Measurements from ENCODE around the gene GLRX5.

GLRX5 gene

DNA sequence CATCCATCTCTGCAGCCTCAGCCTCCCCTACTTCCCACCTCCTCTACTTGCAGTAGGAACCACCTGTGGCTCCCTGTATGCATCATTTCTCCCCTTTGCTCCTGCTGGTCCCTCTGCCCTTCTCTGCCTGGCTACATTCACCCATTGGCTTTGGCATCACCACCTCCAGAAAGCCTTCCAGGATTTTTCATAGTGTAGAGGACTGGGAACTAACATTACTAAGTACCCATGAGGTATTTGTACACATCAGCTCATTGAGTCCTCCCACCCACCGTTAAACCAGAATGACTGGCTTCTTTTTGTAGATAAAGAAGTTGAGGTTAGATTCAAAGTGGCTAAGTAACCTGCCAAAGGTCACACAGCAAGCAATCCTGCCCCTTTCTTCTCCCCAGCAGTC, 35.5 kb upstream of the GLRX5 start:
- TF ChIP-seq, protein P1, sequence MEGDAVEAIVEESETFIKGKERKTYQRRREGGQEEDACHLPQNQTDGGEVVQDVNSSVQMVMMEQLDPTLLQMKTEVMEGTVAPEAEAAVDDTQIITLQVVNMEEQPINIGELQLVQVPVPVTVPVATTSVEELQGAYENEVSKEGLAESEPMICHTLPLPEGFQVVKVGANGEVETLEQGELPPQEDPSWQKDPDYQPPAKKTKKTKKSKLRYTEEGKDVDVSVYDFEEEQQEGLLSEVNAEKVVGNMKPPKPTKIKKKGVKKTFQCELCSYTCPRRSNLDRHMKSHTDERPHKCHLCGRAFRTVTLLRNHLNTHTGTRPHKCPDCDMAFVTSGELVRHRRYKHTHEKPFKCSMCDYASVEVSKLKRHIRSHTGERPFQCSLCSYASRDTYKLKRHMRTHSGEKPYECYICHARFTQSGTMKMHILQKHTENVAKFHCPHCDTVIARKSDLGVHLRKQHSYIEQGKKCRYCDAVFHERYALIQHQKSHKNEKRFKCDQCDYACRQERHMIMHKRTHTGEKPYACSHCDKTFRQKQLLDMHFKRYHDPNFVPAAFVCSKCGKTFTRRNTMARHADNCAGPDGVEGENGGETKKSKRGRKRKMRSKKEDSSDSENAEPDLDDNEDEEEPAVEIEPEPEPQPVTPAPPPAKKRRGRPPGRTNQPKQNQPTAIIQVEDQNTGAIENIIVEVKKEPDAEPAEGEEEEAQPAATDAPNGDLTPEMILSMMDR (IDR thresholded peaks at IDR 0.05) = no peak
- no peak overlapping the region for H3K27ac ChIP-seq

DNA sequence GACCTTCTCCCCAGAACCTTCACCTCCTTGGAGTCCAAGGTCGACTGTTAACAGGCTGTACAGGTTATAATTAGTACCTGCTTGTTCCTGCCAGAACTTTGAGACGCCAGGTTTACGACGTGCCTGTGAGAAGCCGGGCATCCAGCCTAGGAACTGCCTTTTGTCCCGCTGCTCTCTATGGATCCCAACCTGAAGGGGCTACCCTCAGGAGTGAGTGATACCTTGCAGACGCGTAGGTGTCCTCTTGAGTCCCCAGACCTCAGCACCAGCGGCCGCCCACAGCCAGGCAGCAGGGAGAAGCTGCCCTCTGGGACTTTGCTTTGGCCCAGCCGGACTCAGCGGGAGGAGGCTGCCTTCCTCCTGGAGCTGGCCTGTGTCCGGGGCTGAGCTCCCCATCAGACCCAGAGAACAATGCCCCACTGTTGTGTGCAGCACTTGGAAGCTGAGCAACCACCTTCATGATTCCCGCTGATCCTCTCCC, 34.6 kb upstream of the GLRX5 start:
- TF ChIP-seq, protein P1 (IDR thresholded peaks at IDR 0.05) = no peak
- TF ChIP-seq ZFX (IDR thresholded peaks at IDR 0.05; ENCODE audit: borderline replicate concordance) = no peak
- peak overlapping the region; percentile 45 for H3K27ac ChIP-seq

DNA sequence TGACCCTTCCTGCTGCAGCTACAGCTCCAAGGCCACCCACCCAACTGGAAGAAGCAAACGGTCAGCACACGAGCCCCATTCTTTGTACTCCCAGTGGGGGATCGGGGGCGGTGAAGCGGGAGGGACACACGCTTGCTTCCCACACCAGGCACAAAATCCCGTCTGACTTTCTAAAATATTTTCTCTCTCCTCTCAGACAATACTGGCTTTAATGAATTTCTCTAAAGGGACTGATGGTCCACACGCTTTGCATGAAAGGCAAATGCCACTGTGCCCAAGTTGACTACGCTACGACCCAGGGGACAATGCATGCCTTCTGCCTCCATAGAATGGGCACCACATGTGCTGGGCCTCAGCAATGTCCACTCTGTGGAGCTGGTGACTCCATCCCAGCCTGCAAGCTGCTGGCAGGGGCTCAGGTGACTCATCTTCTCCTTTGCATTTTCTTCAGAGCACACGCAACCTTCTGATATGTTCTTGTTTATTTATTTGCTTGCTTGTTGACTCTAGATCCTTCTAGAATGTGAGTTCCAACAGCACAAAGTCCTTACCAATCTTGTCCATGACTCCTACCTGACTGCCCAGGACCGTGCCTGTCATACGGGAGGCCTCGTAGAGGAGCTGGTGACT, 34.0 kb upstream of the GLRX5 start:
- H3K27ac ChIP-seq = peak overlapping the region; percentile 45

DNA sequence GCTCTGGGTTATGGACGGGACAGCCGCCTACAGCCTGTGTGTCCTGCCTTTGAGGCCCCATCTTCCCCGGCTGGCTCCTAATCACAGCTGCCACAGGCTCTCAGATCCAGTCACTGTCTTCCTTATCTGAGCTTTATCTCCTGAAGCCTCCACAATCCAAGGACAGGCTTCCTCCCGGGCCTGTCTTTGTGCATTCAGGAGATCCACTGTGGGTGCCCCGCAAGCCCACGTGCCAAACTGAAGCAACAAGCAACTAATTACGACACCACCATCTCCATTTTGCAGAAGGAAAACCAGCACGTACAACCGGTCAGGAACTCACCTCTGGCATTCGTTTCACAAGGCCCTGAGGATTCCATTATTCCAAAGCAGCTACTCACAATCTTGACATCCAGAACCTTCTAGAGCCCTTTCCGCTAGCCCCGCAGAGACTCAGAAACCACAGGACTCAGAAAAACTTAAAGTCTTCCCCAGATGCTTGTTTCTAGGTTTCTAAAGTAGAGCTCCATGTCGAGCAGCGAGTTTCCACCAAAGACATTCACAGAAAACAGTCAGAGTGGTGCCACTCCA, 32.4 kb upstream of the GLRX5 start:
- TF ChIP-seq, protein P1 (IDR thresholded peaks at IDR 0.05) = no peak
- no peak for TF ChIP-seq ZFX (IDR thresholded peaks at IDR 0.05; ENCODE audit: borderline replicate concordance)
- H3K27ac ChIP-seq = no peak overlapping the region

More for the DNA sequence above, 34.0 kb upstream of the GLRX5 start:
- TF ChIP-seq, protein P1 (IDR thresholded peaks at IDR 0.05) = no peak
- TF ChIP-seq ZFX (IDR thresholded peaks at IDR 0.05; ENCODE audit: borderline replicate concordance) = no peak

DNA sequence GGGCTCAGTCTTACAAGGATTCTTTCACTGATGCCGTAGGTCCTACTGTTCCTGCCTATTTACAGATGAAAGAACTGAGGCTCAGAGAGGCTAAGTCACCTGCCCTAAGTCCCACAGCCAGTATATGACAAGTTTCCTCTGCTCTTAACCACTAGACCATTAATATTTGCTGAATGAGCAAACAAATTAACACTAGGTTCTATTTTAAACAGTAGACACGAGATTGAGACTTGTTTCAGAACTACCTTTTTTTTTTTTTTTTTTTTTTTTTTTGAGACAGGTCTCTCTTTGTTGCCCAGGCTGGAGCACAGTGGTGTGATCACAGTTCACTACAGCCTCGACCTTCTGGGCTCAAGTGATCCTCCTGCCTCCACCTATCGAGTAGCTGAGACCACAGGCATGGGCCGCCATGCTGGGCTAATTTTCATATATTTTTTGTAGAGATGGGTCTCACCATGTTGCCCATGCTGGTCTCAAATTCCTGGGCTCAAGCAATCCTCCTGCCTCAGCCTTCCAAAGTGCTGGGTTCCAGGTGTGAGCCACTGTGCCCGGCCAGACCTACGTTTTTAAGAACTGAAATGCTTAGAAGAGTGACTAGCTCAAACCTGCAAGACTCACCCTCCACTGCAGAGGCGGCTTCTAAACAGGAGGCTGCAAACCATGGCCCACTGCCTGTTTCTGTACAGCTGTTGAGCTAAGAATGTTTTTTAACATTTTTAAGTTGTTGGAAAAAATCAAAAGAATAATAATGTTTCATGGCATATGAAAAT, 31.3 kb upstream of the GLRX5 start:
- TF ChIP-seq, protein P1 (IDR thresholded peaks at IDR 0.05) = no peak
- no peak for TF ChIP-seq ZFX (IDR thresholded peaks at IDR 0.05; ENCODE audit: borderline replicate concordance)
- no peak overlapping the region for H3K27ac ChIP-seq

DNA sequence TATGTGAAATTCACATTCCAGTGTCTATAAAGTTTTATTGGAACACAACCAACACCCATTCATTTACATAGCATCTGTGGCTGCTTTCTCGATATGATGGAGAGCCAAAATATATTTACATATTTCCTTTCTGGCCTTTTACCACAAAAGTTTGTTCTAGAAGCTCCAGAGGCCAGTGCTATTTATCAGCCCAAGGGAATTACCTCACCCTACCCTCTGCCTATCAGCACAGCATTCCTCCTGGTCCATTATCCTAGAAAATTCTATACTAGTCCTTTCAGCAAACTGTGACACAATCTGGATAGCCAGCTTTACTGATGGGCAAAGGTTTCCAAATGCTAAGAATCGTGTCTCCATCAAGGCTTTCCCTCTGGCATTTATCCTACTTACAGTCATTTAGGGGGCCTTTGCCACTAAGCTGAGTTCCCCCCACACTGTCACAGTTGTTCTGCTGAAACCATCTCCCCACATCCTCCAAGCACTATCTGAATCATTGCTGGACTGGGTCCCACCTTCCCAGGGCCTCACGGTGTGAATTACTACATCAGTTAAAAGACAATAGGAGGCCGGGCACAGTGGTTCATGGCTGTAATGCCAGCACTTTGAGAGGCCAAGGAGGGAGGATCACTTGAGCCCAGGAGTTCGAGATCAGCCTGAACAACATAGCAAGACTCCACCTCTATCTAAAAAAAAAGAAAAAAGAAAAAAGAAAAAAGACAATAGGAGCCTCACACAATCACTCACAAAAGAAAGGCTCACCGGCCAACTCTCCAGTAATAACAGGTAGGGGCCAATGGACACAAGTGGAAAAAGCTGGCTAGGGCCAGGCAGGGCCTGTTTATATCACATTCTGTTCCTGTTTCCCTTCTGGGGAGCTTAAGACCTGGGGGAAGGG, 30.5 kb upstream of the GLRX5 start:
- TF ChIP-seq, protein P1 (IDR thresholded peaks at IDR 0.05) = no peak
- TF ChIP-seq ZFX (IDR thresholded peaks at IDR 0.05; ENCODE audit: borderline replicate concordance) = no peak
- H3K27ac ChIP-seq = no peak overlapping the region

Data from 22Rv1 (cell line).